Measurements from ENCODE around the gene CDC42. TPM values are rescaled to one million over a fixed set of nuclear protein-coding genes. Genes with fewer than 3 reads are reported as not detected.

The CDC42 gene
- total RNA-seq, 1 experiment from 2014 or later = 171 TPM

- Mint-ChIP-seq H3K4me1 (peaks cover 4% of the 10 kb centered on the region), H3K27me3 (ENCODE audit: low read depth) (no peaks in the 10 kb centered on the region), H3K4me3 (no peak overlapping the region), H3K27ac (no peak overlapping the region), H3K9me3 (no peaks in the 10 kb centered on the region), H3K36me3 (no peaks in the 10 kb centered on the region)
- ChIA-PET CTCF (no interaction called here), POLR2A (no interaction called here)
- no peak for TF ChIP-seq TEAD4 (CRISPR knock-in tag; IDR thresholded peaks at IDR 0.05)
- no peak for TF ChIP-seq ZNF263 (CRISPR knock-in tag; IDR thresholded peaks at IDR 0.05; ENCODE audit: low read depth)
- no peak for TF ChIP-seq ZBTB21 (CRISPR knock-in tag; IDR thresholded peaks at IDR 0.05; ENCODE audit: borderline replicate concordance)
- TF ChIP-seq ZNF317 (CRISPR knock-in tag; IDR thresholded peaks at IDR 0.05; ENCODE audit: borderline replicate concordance, low read depth) = no peak
- TF ChIP-seq SMAD3 (CRISPR knock-in tag; IDR thresholded peaks at IDR 0.05; ENCODE audit: borderline replicate concordance) = no peak
- DNase-seq (ENCODE audit: low spot score) = no peak
- ATAC-seq = no peak
These were observed 74.7 kb downstream of the CDC42 start for GRCh38 chr1:22127248-22127647.

- DNase-seq (ENCODE audit: low spot score) = no peak
- CTCF ChIA-PET = interaction anchor here (0.7 kb wide), 1 partner anchor 88 kb away, joined by 3 read pairs; no protein-coding TSS in a partner anchor
- no peaks in the 10 kb centered on the region for H3K36me3 Mint-ChIP-seq
These were observed 75.2 kb downstream of the CDC42 start for GRCh38 chr1:22127731-22128130.

More at GRCh38 chr1:22127731-22128130, 75.2 kb downstream of the CDC42 start:
- Mint-ChIP-seq H3K27me3 (ENCODE audit: low read depth) (no peaks in the 10 kb centered on the region), H3K4me1 (no peaks in the 10 kb centered on the region; the same call in 1 of the 2 replicates), H3K9me3 (no peaks in the 10 kb centered on the region), H3K4me3 (no peak overlapping the region), H3K27ac (no peak overlapping the region)
- ATAC-seq = no peak
- POLR2A ChIA-PET = no interaction called here
- TF ChIP-seq FOXP4 (CRISPR knock-in tag; IDR thresholded peaks at IDR 0.05) (no peak), RELA (CRISPR knock-in tag; IDR thresholded peaks at IDR 0.05; ENCODE audit: borderline replicate concordance) (no peak), NR1H2 (CRISPR knock-in tag; IDR thresholded peaks at IDR 0.05) (no peak), ZNF138 (CRISPR knock-in tag; conservative IDR thresholded peaks at IDR 0.05) (no peak), MAX (CRISPR knock-in tag; IDR thresholded peaks at IDR 0.05) (no peak), CREB1 (CRISPR knock-in tag; IDR thresholded peaks at IDR 0.05) (no peak), ZNF425 (CRISPR knock-in tag; conservative IDR thresholded peaks at IDR 0.05) (no peak), NR3C1 (CRISPR knock-in tag; conservative IDR thresholded peaks at IDR 0.05; ENCODE audit: low read depth) (no peak), ZNF396 (CRISPR knock-in tag; IDR thresholded peaks at IDR 0.05; ENCODE audit: borderline replicate concordance) (no peak), E2F5 (CRISPR knock-in tag; IDR thresholded peaks at IDR 0.05) (no peak), RORB (CRISPR knock-in tag; IDR thresholded peaks at IDR 0.05) (no peak), TEAD4 (CRISPR knock-in tag; IDR thresholded peaks at IDR 0.05) (no peak)
